NB4 (cell line): ENCODE results near the gene DST.

Source experiments
- DNase-seq: peaks from one replicate; pipeline ENCODE4 v3.0.0; 2010; ENCODE audit warnings: low read depth
- H3K4me3 ChIP-seq: one replicate; pipeline ENCODE4 v1.5.1; 2011; ENCODE audit warnings: mild to moderate bottlenecking, low read depth, low read length, moderate library complexity
- CTCF ChIP-seq: IDR thresholded peaks from one replicate; pipeline ENCODE4 v1.5.1; 2012; ENCODE audit warnings: low read depth, low read length
- MAX ChIP-seq: IDR thresholded peaks from 2 replicates; pipeline ENCODE4 v1.6.1; 2011; ENCODE audit warnings: low read depth, low read length
- MYC ChIP-seq: IDR thresholded peaks from 2 replicates; pipeline ENCODE4 v1.6.1; 2011; ENCODE audit warnings: low read depth, low read length
- POLR2A ChIP-seq: IDR thresholded peaks from 2 replicates; pipeline ENCODE4 v1.6.1; 2011; ENCODE audit warnings: mild to moderate bottlenecking; ENCODE audit not compliant: insufficient read length; ENCODE audit errors: extremely low read depth

Gene DST

GRCh38 chr6:56541741-56542360, 100.8 kb downstream of the DST start:
- DNase-seq = no peak
- H3K4me3 ChIP-seq = peak overlapping the region; percentile 66
- TF ChIP-seq MYC (no peak), MAX (no peak), POLR2A (no peak), CTCF (no peak)

GRCh38 chr6:56541030-56541600, 101.6 kb downstream of the DST start:
- no peak for TF ChIP-seq POLR2A
- no peak for TF ChIP-seq MYC
- TF ChIP-seq MAX = no peak
- TF ChIP-seq CTCF = no peak
- H3K4me3 ChIP-seq = no peak overlapping the region
- DNase-seq = peak; percentile 49

GRCh38 chr6:56540232-56541029, 102.3 kb downstream of the DST start:
- no peak overlapping the region for H3K4me3 ChIP-seq
- no peak for TF ChIP-seq POLR2A
- no peak for TF ChIP-seq MYC
- no peak for TF ChIP-seq MAX
- DNase-seq = peak; percentile 66

GRCh38 chr6:56539527-56540105, 103.1 kb downstream of the DST start:
- TF ChIP-seq CTCF (no peak), MAX (no peak)
- no peak for DNase-seq
- H3K4me3 ChIP-seq = no peak overlapping the region

- TF ChIP-seq MYC (no peak), POLR2A (no peak)
- H3K4me3 ChIP-seq = no peak overlapping the region
- DNase-seq = no peak
These were observed 103.8 kb downstream of the DST start for GRCh38 chr6:56538851-56539250.

GRCh38 chr6:56537223-56537770, 105.4 kb downstream of the DST start:
- TF ChIP-seq POLR2A (no peak), MAX (no peak), CTCF (no peak), MYC (no peak)
- no peak overlapping the region for H3K4me3 ChIP-seq
- no peak for DNase-seq
